GM23248 (cell line): ENCODE measurements around the gene PARVB. TPM values are rescaled to one million over a fixed set of nuclear protein-coding genes. Genes with fewer than 3 reads are reported as not detected.

ENCODE experiments used
- DNase-seq: peaks from one replicate; pipeline ENCODE4 v3.0.0-alpha.2; 2015
- H2AFZ ChIP-seq: fragments of 200-600 bp; sonication (generic); 2 replicates; pipeline ENCODE4 v1.6.1; 2016; ENCODE audit warnings: antibody characterized with exemption
- H3F3A ChIP-seq: fragments of 200-600 bp; sonication (generic); 2 replicates; pipeline ENCODE4 v1.6.1; 2016; ENCODE audit warnings: mild to moderate bottlenecking, antibody characterized with exemption, mixed run types; ENCODE audit not compliant: insufficient read depth
- H3K27ac ChIP-seq: fragments of 200-600 bp; sonication (generic); 2 replicates; pipeline ENCODE4 v1.5.1; 2016; ENCODE audit warnings: mild to moderate bottlenecking
- H3K27me3 ChIP-seq: fragments of 200-600 bp; sonication (generic); replicated peaks from 2 replicates; pipeline ENCODE4 v1.6.1; 2016; ENCODE audit warnings: mild to moderate bottlenecking; ENCODE audit not compliant: insufficient read depth
- H3K36me3 ChIP-seq: fragments of 200-600 bp; sonication (generic); 2 replicates; pipeline ENCODE4 v1.6.1; 2016; ENCODE audit warnings: low read depth, mild to moderate bottlenecking
- H3K4me1 ChIP-seq: fragments of 200-600 bp; sonication (generic); 2 replicates; pipeline ENCODE4 v1.6.1; 2016; ENCODE audit warnings: mild to moderate bottlenecking; ENCODE audit not compliant: insufficient read depth
- H3K4me2 ChIP-seq: fragments of 200-600 bp; sonication (generic); one replicate; pipeline ENCODE4 v1.6.1; 2016; ENCODE audit warnings: mild to moderate bottlenecking; ENCODE audit not compliant: unreplicated experiment
- H3K4me3 ChIP-seq: fragments of 200-600 bp; sonication (generic); 2 replicates; pipeline ENCODE4 v1.5.1; 2016; ENCODE audit warnings: mild to moderate bottlenecking
- H3K79me2 ChIP-seq: fragments of 200-600 bp; sonication (generic); 2 replicates; pipeline ENCODE4 v1.6.1; 2016; ENCODE audit warnings: mild to moderate bottlenecking; ENCODE audit not compliant: insufficient read depth
- H3K9ac ChIP-seq: fragments of 200-600 bp; sonication (generic); 2 replicates; pipeline ENCODE4 v1.6.1; 2016; ENCODE audit warnings: mild to moderate bottlenecking
- H3K9me2 ChIP-seq: fragments of 200-600 bp; sonication (generic); 2 replicates; pipeline ENCODE4 v1.6.1; 2016; ENCODE audit warnings: mixed run types, mild to moderate bottlenecking, moderate library complexity; ENCODE audit not compliant: insufficient read depth
- H3K9me3 ChIP-seq: fragments of 200-600 bp; sonication (generic); one replicate; pipeline ENCODE4 v1.6.1; 2017; ENCODE audit warnings: low read depth
- H4K20me1 ChIP-seq: fragments of 200-600 bp; sonication (generic); 2 replicates; pipeline ENCODE4 v1.6.0; 2016; ENCODE audit not compliant: insufficient read depth
- EZH2 ChIP-seq: fragments of 200-600 bp; sonication (generic); IDR thresholded peaks from 2 replicates; pipeline ENCODE4 v1.6.1; 2018; ENCODE audit warnings: antibody characterized with exemption, mild to moderate bottlenecking; ENCODE audit not compliant: insufficient read depth, poor library complexity, severe bottlenecking
- EZH2phosphoT487 ChIP-seq: fragments of 200-600 bp; sonication (generic); IDR thresholded peaks from 2 replicates; pipeline ENCODE4 v1.6.1; 2018; ENCODE audit warnings: antibody characterized with exemption, moderate library complexity, mild to moderate bottlenecking, low read depth; ENCODE audit not compliant: insufficient read depth
- WGBS, 2 experiments: methylation state at CpG; one replicate each; pipeline ENCODE4 v1.1.6; 2015 to 2017; ENCODE audit warnings: low lambda C conversion rate in 2 of 2, low coverage in 1 of 2; ENCODE audit errors: missing lambda C conversion rate in 2 of 2; 5-methylcytosine and 5-hydroxymethylcytosine counted together
- in situ Hi-C: fragments of 300-500 bp; cut with MboI; formaldehyde crosslinking; loops from 2 replicates; pipeline ENCODE4 v1.15.0; 2020
- polyA plus RNA-seq: library from polyadenylated mRNA; unstranded; fragments of >200 nt; fragmentation: Nextera tagmentation; extraction: Ambion mirVana; gene quantifications from 2 replicates; pipeline ENCODE4 v1.2.1, GENCODE V29; 2016
- total RNA-seq: library from RNA; depleted of rRNA; stranded (reverse); fragments of >200 nt; shearing (Covaris generic); gene quantifications from 2 replicates; pipeline ENCODE4 v1.2.3, GENCODE V29; 2014

The PARVB gene
- total and polyA plus RNA-seq, 2 experiments from 2014 or later, result 52.6 to 141 TPM

DNA sequence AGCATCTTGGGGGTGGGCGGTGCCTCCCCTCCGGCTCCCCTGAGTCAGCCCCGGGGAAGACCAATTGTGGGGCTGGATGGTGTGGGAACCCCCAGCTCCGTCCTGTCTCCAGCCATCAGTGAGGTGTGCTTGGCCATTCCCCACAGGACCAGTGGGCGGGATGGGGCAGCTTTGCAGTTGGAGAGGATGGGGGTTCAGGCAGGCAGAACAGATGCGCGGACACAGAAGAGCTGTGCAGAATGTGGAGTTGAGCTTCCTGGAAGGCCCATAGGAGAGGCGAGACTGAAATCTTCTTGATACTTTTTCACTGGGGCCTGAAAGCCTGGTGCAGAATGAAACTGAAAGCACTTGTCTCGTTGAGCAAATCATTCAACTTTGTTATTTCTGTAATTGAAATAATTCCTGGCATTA is 23.8 kb downstream of the PARVB start:
- peak; percentile 6 for DNase-seq
- Histone ChIP-seq H3K36me3 (no peaks in the 10 kb centered on the region), H3K9ac (no peak overlapping the region), H3K79me2 (peaks cover 99% of the 10 kb centered on the region), H3K9me2 (no peaks in the 10 kb centered on the region), H2AFZ (no peak overlapping the region), H4K20me1 (peaks cover 8% of the 10 kb centered on the region; the same call in 1 of the 2 replicates), H3K4me1 (peaks cover 11% of the 10 kb centered on the region), H3K27ac (no peak overlapping the region), H3K4me2 (peak overlapping the region; percentile 1), H3K27me3 (no peaks in the 10 kb centered on the region), H3F3A (no peaks in the 10 kb centered on the region), H3K9me3 (no peaks in the 10 kb centered on the region), H3K4me3 (no peak overlapping the region)
- TF ChIP-seq EZH2 (no peak), EZH2phosphoT487 (no peak)
- in situ Hi-C loops, result no loop called here
- 63 to 69% methylated on average over 9 of the region's 9 CpGs for WGBS, 2 experiments

DNA sequence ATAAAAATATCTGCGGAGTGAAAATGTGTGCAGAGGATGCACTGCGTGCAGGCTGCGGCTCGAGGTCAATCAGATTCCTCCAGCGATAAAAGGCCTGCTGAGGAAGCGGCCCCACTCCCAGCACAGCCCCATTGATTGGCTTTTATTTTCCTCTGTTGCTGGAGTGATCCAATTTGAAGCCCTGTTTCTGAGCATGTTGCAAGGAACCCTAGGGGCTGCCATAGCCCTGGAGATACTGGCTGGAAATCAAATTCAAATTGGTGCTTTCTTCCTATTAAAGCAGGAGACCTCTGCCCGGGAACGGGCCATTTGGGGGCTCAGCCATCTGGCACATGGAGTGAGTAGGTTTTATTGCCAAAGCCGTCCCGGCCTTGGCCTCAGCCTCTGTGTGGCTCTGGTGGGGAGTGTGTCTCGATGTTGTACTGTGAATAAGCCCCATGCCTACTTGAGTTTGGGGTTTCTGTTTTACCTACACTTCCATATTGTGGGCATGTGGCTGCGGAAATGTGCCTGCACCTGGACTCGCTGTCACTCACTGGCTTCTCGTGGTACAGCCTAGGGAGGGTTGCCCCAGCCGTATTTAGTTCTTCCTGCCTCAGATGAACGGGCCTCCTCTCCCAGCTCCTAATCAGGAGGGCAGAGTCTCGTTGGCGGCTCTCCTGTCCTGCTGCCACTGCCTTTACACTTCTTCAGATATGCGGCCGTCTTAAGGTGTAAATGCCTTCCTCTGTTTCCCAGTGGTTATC is 25.6 kb downstream of the PARVB start:
- H3K9me2 ChIP-seq, result no peaks in the 10 kb centered on the region
- H3K27me3 ChIP-seq, result no peaks in the 10 kb centered on the region
- H3K4me3 ChIP-seq, result no peak overlapping the region
- H3K9me3 ChIP-seq, result no peaks in the 10 kb centered on the region
- in situ Hi-C loops, result no loop called here
- no peak for DNase-seq
- H3F3A ChIP-seq, result no peaks in the 10 kb centered on the region
- no peak overlapping the region for H3K9ac ChIP-seq
- no peak overlapping the region for H2AFZ ChIP-seq
- 71 to 72% methylated on average over 20 of the region's 20 CpGs for WGBS, 2 experiments
- H4K20me1 ChIP-seq, result peaks cover 8% of the 10 kb centered on the region; the same call in 1 of the 2 replicates
- H3K4me2 ChIP-seq, result no peak overlapping the region
- TF ChIP-seq EZH2phosphoT487 (no peak), EZH2 (no peak)
- peaks cover 99% of the 10 kb centered on the region for H3K79me2 ChIP-seq
- H3K36me3 ChIP-seq, result no peaks in the 10 kb centered on the region
- no peak overlapping the region for H3K27ac ChIP-seq
- peaks cover 11% of the 10 kb centered on the region for H3K4me1 ChIP-seq

GRCh38 chr22:44050766-44051355 is 26.8 kb downstream of the PARVB start:
- no peak for DNase-seq
- TF ChIP-seq EZH2 (no peak), EZH2phosphoT487 (no peak)
- Histone ChIP-seq H3K4me3 (no peak overlapping the region), H4K20me1 (no peaks in the 10 kb centered on the region), H3K27me3 (no peaks in the 10 kb centered on the region), H3F3A (no peaks in the 10 kb centered on the region), H3K9ac (no peak overlapping the region), H3K9me2 (no peaks in the 10 kb centered on the region), H3K27ac (no peak overlapping the region), H3K4me2 (no peak overlapping the region), H3K9me3 (no peaks in the 10 kb centered on the region), H3K79me2 (peaks cover 89% of the 10 kb centered on the region), H3K4me1 (no peaks in the 10 kb centered on the region), H2AFZ (no peak overlapping the region), H3K36me3 (no peaks in the 10 kb centered on the region)
- in situ Hi-C loops, result no loop called here
- 79 to 80% methylated on average over 13 of the region's 13 CpGs for WGBS, 2 experiments

DNA sequence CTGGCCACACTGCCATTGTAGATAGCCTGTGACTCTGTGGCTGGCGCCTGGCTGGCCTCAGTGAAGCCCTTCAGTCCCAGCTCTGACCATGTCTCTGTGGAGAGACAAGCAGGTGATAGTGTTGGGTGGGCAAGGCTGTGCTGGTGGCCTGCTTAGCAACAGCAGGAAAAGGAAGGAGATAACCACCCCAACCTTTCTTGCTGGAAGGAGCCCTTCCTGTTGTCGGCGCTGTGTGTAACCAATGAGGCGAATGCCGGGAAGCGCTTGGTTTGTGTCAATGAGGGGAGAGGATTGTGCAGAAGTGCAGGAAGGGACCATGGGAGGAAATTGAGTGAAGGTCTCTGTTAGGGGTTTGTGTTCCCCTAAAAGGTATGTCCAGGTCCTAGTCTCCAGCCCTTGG is 27.3 kb downstream of the PARVB start:
- no peak overlapping the region for H3K27ac ChIP-seq
- TF ChIP-seq EZH2phosphoT487 (no peak), EZH2 (no peak)
- in situ Hi-C loops, result no loop called here
- H3K4me3 ChIP-seq, result no peak overlapping the region
- peaks cover 88% of the 10 kb centered on the region for H3K79me2 ChIP-seq
- no peaks in the 10 kb centered on the region for H4K20me1 ChIP-seq
- H3K9ac ChIP-seq, result no peak overlapping the region
- H2AFZ ChIP-seq, result no peak overlapping the region
- no peaks in the 10 kb centered on the region for H3F3A ChIP-seq
- no peaks in the 10 kb centered on the region for H3K9me3 ChIP-seq
- no peaks in the 10 kb centered on the region for H3K36me3 ChIP-seq
- no peaks in the 10 kb centered on the region for H3K27me3 ChIP-seq
- no peak for DNase-seq
- 94 to 97% methylated on average over 6 of the region's 6 CpGs for WGBS, 2 experiments
- no peaks in the 10 kb centered on the region for H3K9me2 ChIP-seq
- no peaks in the 10 kb centered on the region for H3K4me1 ChIP-seq
- H3K4me2 ChIP-seq, result no peak overlapping the region
